H1 (cell line): ENCODE results near the gene AREG. TPM values are rescaled to one million over a fixed set of nuclear protein-coding genes. Genes with fewer than 3 reads are reported as not detected.

Experiments used
- POLR2A ChIP-seq, 2 experiments: IDR thresholded peaks; 1 replicate in 1 of 2; 2 replicates in 1 of 2; pipeline ENCODE4 v1.6.1; 2011; ENCODE audit warnings: low read depth in 2 of 2, low read length in 2 of 2, mild to moderate bottlenecking in 2 of 2; ENCODE audit errors: control extremely low read depth in 1 of 2
- SAP30 ChIP-seq: fragments of 300-600 bp; sonication (generic); IDR thresholded peaks from 2 replicates; pipeline ENCODE4 v1.7.1; 2012; ENCODE audit warnings: low read length, moderate library complexity, mild to moderate bottlenecking, inconsistent platforms; ENCODE audit not compliant: insufficient read depth, insufficient replicate concordance
- SIRT6 ChIP-seq: IDR thresholded peaks from one replicate; pipeline ENCODE4 v1.7.1; 2012; ENCODE audit warnings: low read length, inconsistent platforms
- SP1 ChIP-seq: IDR thresholded peaks from 2 replicates; pipeline ENCODE4 v1.6.1; 2011; ENCODE audit warnings: low read depth, low read length
- TAF7 ChIP-seq: optimal IDR thresholded peaks from 2 replicates; pipeline ENCODE3; 2011; ENCODE audit warnings: low read depth, mild to moderate bottlenecking, inconsistent platforms, low read length, moderate library complexity, borderline replicate concordance
- polyA plus RNA-seq, 7 experiments: library from polyadenylated mRNA; depleted of rRNA in 3 of 7; stranded (reverse) in 5 of 7; unstranded in 2 of 7; fragments of >200 nt in 5 of 7; fragments of 200-250 nt in 2 of 7; gene quantifications; 1 replicate in 5 of 7; 2 replicates in 1 of 7; 4 replicates in 1 of 7; pipeline versions ENCODE4 v1.2.1 to v1.2.3, GENCODE V29; 2011 to 2013; ENCODE audit warnings: missing spikeins in 2 of 7, mixed read lengths in 2 of 7
- total RNA-seq: library from RNA; stranded (reverse); fragmentation: NEBNext Ultra II Directional; extraction: Animal tissue kit (Norgen Biotek cat#: 25700); gene quantifications from 2 replicates; pipeline ENCODE4 v1.2.1, GENCODE V29; 2021

Gene AREG
- total and polyA plus RNA-seq, 2 of the 8 experiments (the other 6 are each of a cell fraction or from before 2014, with no cell fraction given), result not detected

GRCh38 chr4:74439952-74440351 is 5.0 kb upstream of the AREG start (continued):
- no peak for TF ChIP-seq SIRT6
- TF ChIP-seq SP1, result no peak
- no peak for TF ChIP-seq SAP30
- no peak for TF ChIP-seq POLR2A (IDR thresholded peaks at IDR 0.05; ENCODE audit: control extremely low read depth in 1 of 2, low read depth in 2 of 2, low read length in 2 of 2)
- TF ChIP-seq TAF7, result no peak
